A673 (cell line): Measurements from ENCODE around the gene ARHGAP22. TPM values are rescaled to one million over a fixed set of nuclear protein-coding genes. Genes with fewer than 3 reads are reported as not detected.

Experiments used
- BruUV-seq: library from RNA; stranded (reverse); fragments of 400-500 nt; replicated peaks from 2 replicates; lab custom pipeline; 2021; lab: Mats Ljungman, UMichigan
- CTCF ChIA-PET: fragments of 300-600 bp; sonication (Branson Sonifier 250); formaldehyde crosslinking; loops from one replicate; lab custom pipeline; 2022; ENCODE audit warnings: antibody characterized with exemption; lab: Charles Lee
- POLR2A ChIA-PET: fragments of 300-600 bp; sonication (Branson Sonifier 250); formaldehyde crosslinking; loops from one replicate; lab custom pipeline; 2022; ENCODE audit warnings: antibody characterized with exemption; ENCODE audit not compliant: low non-redundant PET; lab: Charles Lee
- DNase-seq: peaks from one replicate; pipeline ENCODE4 v3.0.0-alpha.2; 2015; ENCODE audit warnings: low spot score
- H3K27ac ChIP-seq: fragments of 200-600 bp; sonication (generic); 2 replicates; pipeline ENCODE4 v1.5.1; 2016; ENCODE audit warnings: mixed run types, low read depth, mild to moderate bottlenecking, mixed read lengths, antibody characterized with exemption, low read length; ENCODE audit not compliant: poor library complexity, severe bottlenecking
- H3K27me3 ChIP-seq: fragments of 200-600 bp; sonication (generic); replicated peaks from 2 replicates; pipeline ENCODE4 v1.6.1; 2017; ENCODE audit warnings: mixed run types, low read depth, mild to moderate bottlenecking, mixed read lengths, antibody characterized with exemption, low read length; ENCODE audit not compliant: insufficient read depth, poor library complexity
- H3K36me3 ChIP-seq: fragments of 200-600 bp; sonication (generic); 2 replicates; pipeline ENCODE4 v1.6.1; 2016; ENCODE audit warnings: mixed run types, mild to moderate bottlenecking, mixed read lengths, antibody characterized with exemption, low read length; ENCODE audit not compliant: insufficient read depth, poor library complexity, severe bottlenecking
- H3K4me1 ChIP-seq: fragments of 200-600 bp; sonication (generic); 2 replicates; pipeline ENCODE4 v1.6.1; 2017; ENCODE audit warnings: mixed run types, mild to moderate bottlenecking, mixed read lengths, antibody characterized with exemption, low read length; ENCODE audit not compliant: insufficient read depth, poor library complexity, severe bottlenecking
- H3K4me3 ChIP-seq: fragments of 200-600 bp; sonication (generic); 2 replicates; pipeline ENCODE4 v1.5.1; 2016; ENCODE audit warnings: low read depth, mixed run types, mild to moderate bottlenecking, mixed read lengths, low read length; ENCODE audit not compliant: poor library complexity, severe bottlenecking
- H3K9me3 ChIP-seq: fragments of 200-600 bp; sonication (generic); 2 replicates; pipeline ENCODE4 v1.6.1; 2016; ENCODE audit warnings: mixed run types, low read depth, mild to moderate bottlenecking, mixed read lengths, antibody characterized with exemption, low read length; ENCODE audit not compliant: poor library complexity, severe bottlenecking
- EZH2 ChIP-seq: fragments of 200-600 bp; sonication (generic); IDR thresholded peaks from 2 replicates; pipeline ENCODE4 v1.6.1; 2017; ENCODE audit warnings: borderline replicate concordance, low read depth, mild to moderate bottlenecking, mixed read lengths, antibody characterized with exemption, low read length; ENCODE audit not compliant: poor library complexity, severe bottlenecking
- intact Hi-C: fragments of 100-400 bp; cut with micrococcal nuclease; formaldehyde crosslinking; loops from one replicate; pipeline ENCODE4 v1.10.0; 2022; ENCODE audit not compliant: unreplicated experiment
- total RNA-seq: library from RNA; stranded (reverse); gene quantifications from 2 replicates; pipeline ENCODE4 v1.2.3, GENCODE V29; 2021
- TF ChIP-seq, protein P1 (sequence below): fragments of 300-800, 200-600 bp; sonication (generic); conservative IDR thresholded peaks from 2 replicates; pipeline ENCODE4 v1.5.1; 2017; ENCODE audit warnings: low read depth, mild to moderate bottlenecking, antibody characterized with exemption, low read length, moderate library complexity, mixed read lengths

Gene ARHGAP22
- total RNA-seq, 1 experiment from 2014 or later: 0.47 TPM

- ChIA-PET CTCF (interaction anchor here (2.0 kb wide), 1 partner anchor 65 kb away, joined by 8 read pairs; no protein-coding TSS in a partner anchor), POLR2A (no interaction called here)
- Histone ChIP-seq H3K4me3 (no peak overlapping the region), H3K4me1 (no peaks in the 10 kb centered on the region), H3K27me3 (no peaks in the 10 kb centered on the region), H3K36me3 (no peaks in the 10 kb centered on the region), H3K27ac (no peak overlapping the region), H3K9me3 (peaks cover 3% of the 10 kb centered on the region)
- DNase-seq: no peak
- no peak for TF ChIP-seq EZH2
- TF ChIP-seq, protein P1, sequence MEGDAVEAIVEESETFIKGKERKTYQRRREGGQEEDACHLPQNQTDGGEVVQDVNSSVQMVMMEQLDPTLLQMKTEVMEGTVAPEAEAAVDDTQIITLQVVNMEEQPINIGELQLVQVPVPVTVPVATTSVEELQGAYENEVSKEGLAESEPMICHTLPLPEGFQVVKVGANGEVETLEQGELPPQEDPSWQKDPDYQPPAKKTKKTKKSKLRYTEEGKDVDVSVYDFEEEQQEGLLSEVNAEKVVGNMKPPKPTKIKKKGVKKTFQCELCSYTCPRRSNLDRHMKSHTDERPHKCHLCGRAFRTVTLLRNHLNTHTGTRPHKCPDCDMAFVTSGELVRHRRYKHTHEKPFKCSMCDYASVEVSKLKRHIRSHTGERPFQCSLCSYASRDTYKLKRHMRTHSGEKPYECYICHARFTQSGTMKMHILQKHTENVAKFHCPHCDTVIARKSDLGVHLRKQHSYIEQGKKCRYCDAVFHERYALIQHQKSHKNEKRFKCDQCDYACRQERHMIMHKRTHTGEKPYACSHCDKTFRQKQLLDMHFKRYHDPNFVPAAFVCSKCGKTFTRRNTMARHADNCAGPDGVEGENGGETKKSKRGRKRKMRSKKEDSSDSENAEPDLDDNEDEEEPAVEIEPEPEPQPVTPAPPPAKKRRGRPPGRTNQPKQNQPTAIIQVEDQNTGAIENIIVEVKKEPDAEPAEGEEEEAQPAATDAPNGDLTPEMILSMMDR: no peak
- BruUV-seq: no TSS peak
- intact Hi-C loops: no loop called here
Observed at GRCh38 chr10:48508791-48509772, 95.8 kb downstream of the ARHGAP22 start.

GRCh38 chr10:48507933-48508790, 96.7 kb downstream of the ARHGAP22 start:
- CTCF ChIA-PET: no interaction called here
- no TSS peak for BruUV-seq
- H3K27me3 ChIP-seq: no peaks in the 10 kb centered on the region
- no peaks in the 10 kb centered on the region for H3K9me3 ChIP-seq
- intact Hi-C loops: loop anchor here (2.0 kb wide), 1 partner anchor 63 kb away; no protein-coding TSS in a partner anchor
- H3K27ac ChIP-seq: no peak overlapping the region
- no peaks in the 10 kb centered on the region for H3K4me1 ChIP-seq
- no peaks in the 10 kb centered on the region for H3K36me3 ChIP-seq
- no peak overlapping the region for H3K4me3 ChIP-seq
- no peak for TF ChIP-seq EZH2
- TF ChIP-seq, protein P1: no peak
- no peak for DNase-seq
- POLR2A ChIA-PET: no interaction called here

GRCh38 chr10:48507494-48507893, 97.4 kb downstream of the ARHGAP22 start:
- no peaks in the 10 kb centered on the region for H3K4me1 ChIP-seq
- intact Hi-C loops: loop anchor here (2.0 kb wide), 1 partner anchor 63 kb away; no protein-coding TSS in a partner anchor
- POLR2A ChIA-PET: no interaction called here
- no peaks in the 10 kb centered on the region for H3K9me3 ChIP-seq
- CTCF ChIA-PET: no interaction called here
- H3K4me3 ChIP-seq: no peak overlapping the region
- no peaks in the 10 kb centered on the region for H3K27me3 ChIP-seq
- DNase-seq: no peak
- BruUV-seq: no TSS peak
- H3K36me3 ChIP-seq: no peaks in the 10 kb centered on the region
- H3K27ac ChIP-seq: no peak overlapping the region
- TF ChIP-seq EZH2: no peak
- TF ChIP-seq, protein P1: no peak
